H9 (cell line): ENCODE results near the gene HPCAL1. TPM values are rescaled to one million over a fixed set of nuclear protein-coding genes. Genes with fewer than 3 reads are reported as not detected.

Experiments used
- DNase-seq: peaks from one replicate; pipeline ENCODE4 v3.0.0-alpha.2; 2017
- H2AFZ ChIP-seq: one replicate; pipeline ENCODE4 v1.6.1; 2013; ENCODE audit warnings: mild to moderate bottlenecking, low read length, control low read depth, moderate library complexity
- H2AK5ac ChIP-seq: 2 replicates; pipeline ENCODE4 v1.6.1; 2013; ENCODE audit warnings: low read length, control low read depth, mixed read lengths; ENCODE audit not compliant: insufficient read length
- H2BK120ac ChIP-seq: one replicate; pipeline ENCODE4 v1.6.1; 2013; ENCODE audit warnings: low read depth, mild to moderate bottlenecking, low read length, control low read depth, inconsistent platforms; ENCODE audit not compliant: poor library complexity, severe bottlenecking
- H2BK12ac ChIP-seq: 2 replicates; pipeline ENCODE4 v1.6.1; 2013; ENCODE audit warnings: low read length, control low read depth, mixed read lengths, low read depth; ENCODE audit not compliant: insufficient read length
- H2BK15ac ChIP-seq: 2 replicates; pipeline ENCODE4 v1.6.1; 2013; ENCODE audit warnings: low read depth, low read length, control low read depth
- H2BK20ac ChIP-seq: one replicate; pipeline ENCODE4 v1.6.1; 2013; ENCODE audit warnings: low read depth, mild to moderate bottlenecking, low read length, control low read depth, inconsistent platforms; ENCODE audit not compliant: poor library complexity, severe bottlenecking
- H2BK5ac ChIP-seq: 2 replicates; pipeline ENCODE4 v1.6.1; 2013; ENCODE audit warnings: low read length, control low read depth, mixed read lengths; ENCODE audit not compliant: insufficient read length
- H3K14ac ChIP-seq: 2 replicates; pipeline ENCODE4 v1.6.1; 2013; ENCODE audit warnings: low read length, control low read depth; ENCODE audit not compliant: insufficient read depth
- H3K18ac ChIP-seq: 2 replicates; pipeline ENCODE4 v1.6.1; 2013; ENCODE audit warnings: low read depth, mild to moderate bottlenecking, mixed read lengths, low read length, control low read depth; ENCODE audit not compliant: insufficient read length
- H3K23ac ChIP-seq: 2 replicates; pipeline ENCODE4 v1.6.1; 2013; ENCODE audit warnings: low read length, control low read depth, mixed read lengths, low read depth; ENCODE audit not compliant: insufficient read length
- H3K23me2 ChIP-seq: 2 replicates; pipeline ENCODE4 v1.6.1; 2013; ENCODE audit warnings: low read depth, mild to moderate bottlenecking, mixed read lengths, low read length, control low read depth; ENCODE audit not compliant: insufficient read length, poor library complexity, severe bottlenecking
- H3K27ac ChIP-seq: 2 replicates; pipeline ENCODE4 v1.5.1; 2013; ENCODE audit warnings: low read length, control low read depth, mixed read lengths, low read depth; ENCODE audit not compliant: insufficient read length
- H3K27me3 ChIP-seq: 2 replicates; pipeline ENCODE4 v1.6.1; 2013; ENCODE audit warnings: low read length, control low read depth, inconsistent platforms; ENCODE audit not compliant: insufficient read depth
- H3K4ac ChIP-seq: 2 replicates; pipeline ENCODE4 v1.6.1; 2013; ENCODE audit warnings: low read depth, mild to moderate bottlenecking, control low read depth, inconsistent platforms, low read length, moderate library complexity
- H3K4me1 ChIP-seq: 2 replicates; pipeline ENCODE4 v1.6.1; 2013; ENCODE audit warnings: low read length, control low read depth, inconsistent platforms; ENCODE audit not compliant: insufficient read depth
- H3K4me2 ChIP-seq: 2 replicates; pipeline ENCODE4 v1.6.1; 2013; ENCODE audit warnings: low read length, control low read depth, mixed read lengths; ENCODE audit not compliant: insufficient read length, insufficient read depth
- H3K56ac ChIP-seq: 2 replicates; pipeline ENCODE4 v1.6.1; 2013; ENCODE audit warnings: low read depth, mild to moderate bottlenecking, mixed read lengths, low read length, control low read depth; ENCODE audit not compliant: insufficient read length
- H3K79me1 ChIP-seq: 2 replicates; pipeline ENCODE4 v1.6.1; 2013; ENCODE audit warnings: low read depth, mild to moderate bottlenecking, moderate library complexity, low read length, control low read depth, inconsistent platforms; ENCODE audit not compliant: insufficient read depth, poor library complexity, severe bottlenecking
- H3K79me2 ChIP-seq: 2 replicates; pipeline ENCODE4 v1.6.1; 2013; ENCODE audit warnings: low read length, control low read depth, inconsistent platforms; ENCODE audit not compliant: insufficient read depth
- H3K9ac ChIP-seq: 2 replicates; pipeline ENCODE4 v1.6.1; 2013; ENCODE audit warnings: low read length, control low read depth, mixed read lengths; ENCODE audit not compliant: insufficient read length; ENCODE audit errors: extremely low read depth
- H3K9me3 ChIP-seq: one replicate; pipeline ENCODE4 v1.6.1; 2013; ENCODE audit warnings: low read depth, low read length, inconsistent platforms; ENCODE audit not compliant: control insufficient read depth
- H3T11ph ChIP-seq: one replicate; pipeline ENCODE4 v1.6.1; 2013; ENCODE audit warnings: mild to moderate bottlenecking, low read length, control low read depth, inconsistent platforms
- H4K20me1 ChIP-seq: one replicate; pipeline ENCODE4 v1.6.1; 2013; ENCODE audit not compliant: control insufficient read depth, insufficient read length, insufficient read depth
- H4K5ac ChIP-seq: 2 replicates; pipeline ENCODE4 v1.6.1; 2013; ENCODE audit warnings: low read depth, mild to moderate bottlenecking, mixed read lengths, low read length, control low read depth; ENCODE audit not compliant: insufficient read length
- H4K8ac ChIP-seq: replicated peaks from 2 replicates; pipeline ENCODE4 v1.6.1; 2013; ENCODE audit warnings: low read length, control low read depth, mixed read lengths, low read depth; ENCODE audit not compliant: insufficient read length
- H4K91ac ChIP-seq: 2 replicates; pipeline ENCODE4 v1.6.1; 2013; ENCODE audit warnings: low read depth, mild to moderate bottlenecking, moderate library complexity, mixed read lengths, low read length, control low read depth; ENCODE audit not compliant: insufficient read length
- H3K27ac Mint-ChIP-seq, 3 experiments: 2 replicates in 2 of 3; 3 replicates in 1 of 3; pipeline ENCODE4 v1.8.0; 2020 to 2021; ENCODE audit warnings: mixed read lengths in 3 of 3, mild to moderate bottlenecking in 1 of 3, moderate library complexity in 1 of 3
- H3K27me3 Mint-ChIP-seq: 2 replicates; pipeline ENCODE4 v1.8.0; 2021; ENCODE audit warnings: low read depth, mild to moderate bottlenecking, moderate library complexity, mixed read lengths
- H3K36me3 Mint-ChIP-seq, 3 experiments: 2 replicates in 2 of 3; 3 replicates in 1 of 3; pipeline ENCODE4 v1.8.0; 2020 to 2021; ENCODE audit warnings: low read depth in 3 of 3, mixed read lengths in 3 of 3; ENCODE audit not compliant: insufficient read depth in 1 of 3
- H3K4me1 Mint-ChIP-seq, 2 experiments: 2 replicates each; pipeline ENCODE4 v1.8.0; 2020; ENCODE audit warnings: mixed read lengths in 2 of 2
- H3K4me3 Mint-ChIP-seq, 2 experiments: 2 replicates in 1 of 2; 3 replicates in 1 of 2; pipeline ENCODE4 v1.8.0; 2020 to 2021; ENCODE audit warnings: mild to moderate bottlenecking in 2 of 2, mixed read lengths in 2 of 2, moderate library complexity in 1 of 2
- H3K9me3 Mint-ChIP-seq, 2 experiments: 2 replicates in 1 of 2; 3 replicates in 1 of 2; pipeline ENCODE4 v1.8.0; 2020; ENCODE audit warnings: mild to moderate bottlenecking in 2 of 2, mixed read lengths in 2 of 2, moderate library complexity in 1 of 2
- WGBS: extraction: QIAGEN DNeasy Blood & Tissue Kit; methylation state at CpG from one replicate; pipeline ENCODE4 v1.1.7; 2013; ENCODE audit warnings: missing lambda C conversion rate, low lambda C conversion rate, mixed read lengths; ENCODE audit not compliant: insufficient read length; ENCODE audit errors: extremely low coverage; 5-methylcytosine and 5-hydroxymethylcytosine counted together
- total RNA-seq: library from RNA; stranded (reverse); gene quantifications from 2 replicates; pipeline ENCODE4 v1.2.1, GENCODE V29; 2021
- TF ChIP-seq, protein P1 (sequence below): fragments of 200-600 bp; sonication (generic); conservative IDR thresholded peaks from 3 replicates; pipeline ENCODE4 v1.8.0; 2021; ENCODE audit warnings: antibody characterized with exemption, mild to moderate bottlenecking

HPCAL1 gene
- total RNA-seq, 1 experiment from 2014 or later: 4.7 TPM

DNA sequence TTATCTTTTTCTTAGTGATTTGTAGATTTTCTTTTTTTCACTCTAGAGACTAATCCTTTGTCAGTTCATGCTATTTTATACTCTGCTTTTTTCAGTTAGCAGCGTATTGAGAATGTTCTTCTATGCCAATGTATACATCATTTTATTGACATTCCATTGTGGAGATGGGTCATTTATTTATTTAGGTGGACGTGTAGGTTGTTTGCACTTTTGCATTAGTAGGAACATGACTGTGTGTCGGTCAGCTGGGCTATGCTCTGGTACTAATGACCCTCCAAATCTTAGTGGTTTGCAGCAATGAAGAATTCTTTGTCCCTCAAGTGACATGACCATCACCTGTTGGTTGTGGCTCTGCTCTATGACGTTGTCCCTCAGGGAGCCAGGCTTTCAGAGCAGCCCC is 33.6 kb downstream of the HPCAL1 start:
- H3K79me2 ChIP-seq: no peaks in the 10 kb centered on the region
- no peak overlapping the region for H4K8ac ChIP-seq
- H3K27ac ChIP-seq: no peak overlapping the region
- Mint-ChIP-seq H3K4me3 (no peak overlapping the region), H3K27me3 (no peaks in the 10 kb centered on the region), H3K9me3 (peaks cover 10 to 12% of the 10 kb centered on the region in 2 experiments; a peak in 3 of 5 replicates), H3K36me3 (peaks cover 5 to 11% (median 5%) of the 10 kb centered on the region in 3 experiments; a peak in 5 of 7 replicates), H3K27ac (no peak overlapping the region), H3K4me1 (peaks cover 23 to 25% of the 10 kb centered on the region in 2 experiments)
- H4K20me1 ChIP-seq: no peaks in the 10 kb centered on the region
- no peak overlapping the region for H3K56ac ChIP-seq
- no peak overlapping the region for H3K14ac ChIP-seq
- no peaks in the 10 kb centered on the region for H3K23me2 ChIP-seq
- WGBS: no CpG with 5 or more reads among the region's 4 CpGs
- H3K27me3 ChIP-seq: no peaks in the 10 kb centered on the region; the same call in 1 of the 2 replicates
- H2BK120ac ChIP-seq: no peak overlapping the region
- peaks cover 6% of the 10 kb centered on the region; the same call in 1 of the 2 replicates for H3K4me1 ChIP-seq
- no peak overlapping the region for H2AK5ac ChIP-seq
- no peak overlapping the region for H2BK5ac ChIP-seq
- H3K9me3 ChIP-seq: no peaks in the 10 kb centered on the region
- H3T11ph ChIP-seq: no peak overlapping the region
- no peak overlapping the region for H3K18ac ChIP-seq
- H3K23ac ChIP-seq: no peak overlapping the region
- DNase-seq: no peak
- no peak overlapping the region for H2BK15ac ChIP-seq
- no peak overlapping the region for H2BK12ac ChIP-seq
- H3K79me1 ChIP-seq: no peaks in the 10 kb centered on the region
- H2BK20ac ChIP-seq: no peak overlapping the region
- H3K9ac ChIP-seq: no peak overlapping the region
- no peak overlapping the region for H3K4me2 ChIP-seq
- H4K91ac ChIP-seq: no peak overlapping the region
- H3K4ac ChIP-seq: no peak overlapping the region
- TF ChIP-seq, protein P1, sequence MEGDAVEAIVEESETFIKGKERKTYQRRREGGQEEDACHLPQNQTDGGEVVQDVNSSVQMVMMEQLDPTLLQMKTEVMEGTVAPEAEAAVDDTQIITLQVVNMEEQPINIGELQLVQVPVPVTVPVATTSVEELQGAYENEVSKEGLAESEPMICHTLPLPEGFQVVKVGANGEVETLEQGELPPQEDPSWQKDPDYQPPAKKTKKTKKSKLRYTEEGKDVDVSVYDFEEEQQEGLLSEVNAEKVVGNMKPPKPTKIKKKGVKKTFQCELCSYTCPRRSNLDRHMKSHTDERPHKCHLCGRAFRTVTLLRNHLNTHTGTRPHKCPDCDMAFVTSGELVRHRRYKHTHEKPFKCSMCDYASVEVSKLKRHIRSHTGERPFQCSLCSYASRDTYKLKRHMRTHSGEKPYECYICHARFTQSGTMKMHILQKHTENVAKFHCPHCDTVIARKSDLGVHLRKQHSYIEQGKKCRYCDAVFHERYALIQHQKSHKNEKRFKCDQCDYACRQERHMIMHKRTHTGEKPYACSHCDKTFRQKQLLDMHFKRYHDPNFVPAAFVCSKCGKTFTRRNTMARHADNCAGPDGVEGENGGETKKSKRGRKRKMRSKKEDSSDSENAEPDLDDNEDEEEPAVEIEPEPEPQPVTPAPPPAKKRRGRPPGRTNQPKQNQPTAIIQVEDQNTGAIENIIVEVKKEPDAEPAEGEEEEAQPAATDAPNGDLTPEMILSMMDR: no peak
- H2AFZ ChIP-seq: no peak overlapping the region
- no peak overlapping the region for H4K5ac ChIP-seq
